ENCODE measurements around the gene PLAC8L1.
"Not testable (repeated sequence)": the region's sequence is repeated elsewhere in the genome, so short reads cannot be mapped to it uniquely, and the experiment has no call there.

The PLAC8L1 gene

GRCh38 chr5:146105477-146105876, at the start of gene PLAC8L1:
TSS of gene PLAC8L1 (minus strand) at chr5:146105577. CDS start at chr5:146104311, 1,266 bp downstream.
- DNase-seq, result no peak

GRCh38 chr5:146151970-146152369, 46.6 kb upstream of the PLAC8L1 start:
- DNase-seq, result no peak

DNA sequence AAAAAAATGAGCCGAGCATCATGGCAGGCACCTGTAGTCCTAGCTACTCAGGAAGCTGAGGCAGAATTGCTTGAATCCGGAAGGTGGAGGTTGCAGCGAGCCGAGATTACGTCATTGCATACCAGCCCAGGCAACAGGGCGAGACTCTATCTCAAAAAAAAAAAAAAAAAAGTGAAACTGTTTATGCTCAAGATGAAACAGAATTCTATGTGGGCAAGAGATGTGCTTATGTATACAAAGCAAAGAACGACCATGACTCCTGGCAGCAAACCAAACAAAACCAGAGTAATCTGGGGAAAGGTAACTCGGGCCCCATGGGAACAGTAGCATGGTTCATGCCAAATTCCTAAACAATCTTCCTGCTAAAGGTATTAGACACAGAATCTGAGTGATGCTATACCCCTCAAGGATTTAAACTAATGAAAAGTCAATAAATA, 32.6 kb upstream of the PLAC8L1 start:
- DNase-seq, result no peak

GRCh38 chr5:146130440-146131045, 25.2 kb upstream of the PLAC8L1 start:
- no peak for DNase-seq

DNA sequence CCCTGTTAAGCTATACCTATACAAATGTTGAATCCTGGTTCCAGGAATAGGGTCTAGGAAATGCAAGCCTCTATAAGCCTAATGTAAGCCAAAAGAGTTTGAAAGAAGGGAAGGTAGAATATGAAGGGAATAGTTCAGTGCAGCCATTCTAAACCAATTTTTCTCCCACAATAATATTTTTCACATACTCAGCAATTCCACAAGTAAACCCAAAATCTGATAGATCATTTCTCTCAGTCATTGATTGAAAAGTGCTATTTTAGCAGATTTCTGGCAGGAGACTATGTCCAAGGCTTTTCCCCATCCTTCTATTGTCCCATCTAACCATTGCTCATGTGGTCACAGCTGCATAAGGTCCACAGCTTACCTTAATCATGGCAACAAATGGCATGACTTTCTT, 20.7 kb upstream of the PLAC8L1 start:
- DNase-seq, result no peak

GRCh38 chr5:146124580-146124979, 19.2 kb upstream of the PLAC8L1 start:
- DNase-seq, result no peak

- DNase-seq, result not testable (repeated sequence)
These were observed 16.1 kb upstream of the PLAC8L1 start for GRCh38 chr5:146121451-146121850.

GRCh38 chr5:146118322-146118721, 12.9 kb upstream of the PLAC8L1 start:
- no peak for DNase-seq

GRCh38 chr5:146117216-146117615, 11.8 kb upstream of the PLAC8L1 start:
- DNase-seq, result not testable (repeated sequence)

DNA sequence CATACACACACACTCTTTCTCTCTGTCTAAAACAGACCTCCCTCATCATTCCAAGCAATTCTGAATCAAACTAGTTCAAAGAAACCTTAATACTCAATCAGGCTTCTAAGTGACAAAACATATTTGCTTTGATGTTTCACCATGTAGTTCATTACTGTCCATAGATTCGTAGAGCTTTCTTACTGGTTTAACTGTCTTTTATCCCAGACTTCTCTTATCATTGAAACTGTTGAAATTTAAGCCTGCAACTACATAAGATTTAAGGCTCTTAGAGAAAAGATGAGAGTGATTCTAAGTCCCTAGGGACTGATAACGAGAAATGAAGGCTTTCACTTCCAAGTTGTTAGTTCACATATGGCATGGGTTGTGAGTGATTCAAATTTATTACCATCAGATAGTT, 11.0 kb upstream of the PLAC8L1 start:
- no peak for DNase-seq

- DNase-seq, result no peak
These were observed 7.1 kb upstream of the PLAC8L1 start for GRCh38 chr5:146112476-146112875.

GRCh38 chr5:146111409-146111808, 6.0 kb upstream of the PLAC8L1 start:
- DNase-seq, result no peak

DNA sequence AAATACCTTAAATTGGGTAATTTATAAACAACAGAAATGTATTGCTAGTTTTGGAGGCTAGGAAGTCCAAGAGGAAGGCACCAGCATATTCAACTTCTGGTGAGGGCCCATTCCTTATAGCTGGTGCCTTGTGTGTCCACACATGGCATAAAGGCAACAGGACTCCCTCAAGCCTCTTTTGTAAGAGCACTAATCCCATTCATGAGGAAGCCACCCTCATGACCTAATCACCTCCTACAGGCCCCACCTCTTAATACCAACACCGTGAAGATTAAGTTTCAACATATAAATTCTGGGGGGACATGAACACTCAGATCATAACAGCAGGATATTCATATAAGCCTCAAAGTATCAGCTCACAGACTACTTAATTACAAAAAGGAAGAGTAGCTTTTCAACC, 4.0 kb upstream of the PLAC8L1 start:
- DNase-seq, result no peak

DNA sequence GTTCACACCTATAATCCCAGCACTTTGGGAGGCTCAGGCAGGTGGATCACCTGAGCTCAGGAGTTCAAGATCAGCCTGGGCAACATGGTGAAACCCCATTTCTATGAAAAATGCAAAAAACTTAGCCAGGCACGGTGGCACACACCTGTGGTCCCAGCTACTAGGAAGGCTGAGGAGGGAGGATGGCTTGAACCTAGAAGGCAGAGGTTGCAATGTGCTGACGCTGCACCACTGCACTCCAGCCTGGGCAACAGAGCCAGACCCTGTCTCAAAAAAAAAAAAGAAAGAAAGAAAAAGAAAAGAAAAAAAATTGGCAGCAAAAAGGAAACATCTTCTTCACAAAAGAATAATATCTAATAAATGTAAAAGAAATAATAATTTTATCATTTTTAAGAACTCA, 3.5 kb upstream of the PLAC8L1 start:
- not testable (repeated sequence) for DNase-seq

DNA sequence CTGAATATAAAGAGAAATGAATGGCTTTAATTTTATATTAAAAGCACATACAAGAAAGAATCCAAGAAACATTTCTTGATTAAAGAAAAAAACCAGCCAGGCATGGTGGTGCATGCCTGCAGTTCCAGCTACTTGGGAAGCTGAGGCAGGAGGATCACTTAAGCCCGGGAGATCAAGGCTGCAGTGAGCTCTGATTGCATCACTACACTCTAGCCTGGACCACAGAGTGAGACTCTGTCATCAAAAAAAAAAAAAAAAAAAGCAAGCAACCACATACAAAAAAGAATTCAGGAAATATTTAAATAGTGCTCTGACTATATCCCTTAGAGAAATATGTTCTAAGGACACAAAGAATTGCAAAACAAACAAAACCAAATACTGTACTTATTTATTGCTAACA, 2.5 kb upstream of the PLAC8L1 start:
- DNase-seq, result no peak

GRCh38 chr5:146103594-146103993, 1.8 kb downstream of the PLAC8L1 start:
- DNase-seq, result no peak

GRCh38 chr5:146101646-146102045, 3.7 kb downstream of the PLAC8L1 start:
- DNase-seq, result no peak

DNA sequence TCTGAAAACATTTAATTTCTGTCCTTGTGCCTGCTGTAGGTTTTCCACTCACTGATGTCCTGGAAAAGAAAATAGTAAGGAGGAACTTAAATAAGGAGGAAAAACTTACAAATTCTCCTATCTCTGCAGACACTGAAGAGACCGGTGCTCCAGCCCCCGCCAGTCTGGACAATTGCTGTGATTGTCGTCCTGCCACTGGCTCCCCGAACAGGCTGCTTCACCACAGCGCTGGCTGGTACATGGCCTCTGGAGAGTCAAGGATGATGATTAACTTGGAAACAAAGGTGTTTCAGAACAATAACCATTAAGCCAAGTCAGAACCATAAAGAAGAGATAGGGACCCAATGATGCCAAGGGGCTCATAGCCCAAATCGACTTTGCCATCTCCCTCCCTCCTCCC, 7.3 kb downstream of the PLAC8L1 start:
- no peak for DNase-seq

GRCh38 chr5:146091881-146092280, 13.5 kb downstream of the PLAC8L1 start:
- no peak for DNase-seq

DNA sequence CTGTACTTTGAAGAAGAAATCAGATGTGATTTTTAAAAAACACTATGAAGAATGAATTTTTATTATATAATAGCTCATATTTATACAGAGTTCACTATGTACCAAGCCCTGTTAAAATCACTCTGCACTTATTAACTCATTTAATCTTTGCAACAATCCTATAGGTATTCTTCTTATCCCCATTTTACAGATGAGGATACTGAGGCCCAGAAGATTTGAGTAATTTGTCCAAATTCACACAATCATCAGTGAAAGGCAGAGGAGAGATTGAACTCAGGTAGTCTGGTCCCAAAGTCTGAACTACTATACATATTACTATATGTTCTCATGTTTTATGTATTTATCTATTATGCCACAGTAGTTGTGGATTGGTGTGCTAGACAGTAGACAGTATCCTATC, 16.1 kb downstream of the PLAC8L1 start:
- no peak for DNase-seq

- no peak for DNase-seq
These were observed 17.3 kb downstream of the PLAC8L1 start for GRCh38 chr5:146088098-146088497.

- no peak for DNase-seq
These were observed 21.0 kb downstream of the PLAC8L1 start for GRCh38 chr5:146084376-146084775.

DNA sequence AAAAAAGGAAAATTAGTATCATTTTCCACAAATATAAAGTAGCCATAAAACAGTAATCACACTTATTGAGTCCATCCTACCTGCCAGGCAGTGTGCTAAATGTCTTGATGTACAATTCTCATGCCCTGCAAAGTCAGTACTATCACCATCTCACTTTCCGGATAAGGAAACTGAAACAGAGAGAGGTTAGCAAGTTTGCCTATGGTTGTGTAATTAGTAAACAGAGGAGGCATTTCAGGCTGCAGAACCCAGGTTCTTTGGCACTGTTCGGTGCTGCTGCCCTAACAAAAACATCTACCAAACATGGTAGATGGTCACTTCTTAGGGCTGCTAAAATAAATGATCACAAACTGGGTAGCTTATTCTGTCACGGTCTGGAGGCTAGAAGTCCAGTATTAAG, 22.6 kb downstream of the PLAC8L1 start:
- DNase-seq, result no peak

- DNase-seq, result no peak
These were observed 23.8 kb downstream of the PLAC8L1 start for GRCh38 chr5:146081556-146081955.

- DNase-seq, result no peak
These were observed 25.5 kb downstream of the PLAC8L1 start for GRCh38 chr5:146079695-146080373.
